SK-N-SH (cell line): ENCODE data around the gene ACBD6. TPM values are rescaled to one million over a fixed set of nuclear protein-coding genes. Genes with fewer than 3 reads are reported as not detected.
A peak's percentile ranks its signal among the peaks of the same experiment; 100 is the strongest.

ENCODE experiments used
- CTCF ChIA-PET: fragments of 300-600, 350-600 bp; formaldehyde crosslinking; extraction: SDS; loops from one replicate; lab custom pipeline; 2021; lab: Yijun Ruan, JAX
- POLR2A ChIA-PET: fragments of 350-600 bp; sonication (Branson Sonifier 250); formaldehyde crosslinking; extraction: SDS; loops from one replicate; lab custom pipeline; 2020; ENCODE audit warnings: antibody characterized with exemption, inconsistent platforms; lab: Yijun Ruan, JAX
- DNase-seq: peaks from one replicate; pipeline ENCODE4 v3.0.0; 2012
- H2AFZ ChIP-seq: fragments of 200-600 bp; sonication (generic); 2 replicates; pipeline ENCODE4 v1.8.1; 2016; ENCODE audit warnings: antibody characterized with exemption, mild to moderate bottlenecking, low read depth
- H3F3A ChIP-seq: fragments of 200-600 bp; sonication (generic); replicated peaks from 2 replicates; pipeline ENCODE3; 2016; ENCODE audit warnings: antibody characterized with exemption, mild to moderate bottlenecking; ENCODE audit not compliant: insufficient read depth
- H3K27ac ChIP-seq, 2 experiments: fragments of 200-500 bp in 1 of 2; fragments of 200-600 bp in 1 of 2; sonication (Bioruptor generic) in 1 of 2; sonication (generic), shearing (Covaris generic) in 1 of 2; 2 replicates each; pipeline versions ENCODE4 v1.5.1 to v1.6.1; 2014 to 2016; ENCODE audit warnings: low read depth in 2 of 2, inconsistent platforms in 1 of 2, low read length in 1 of 2, mild to moderate bottlenecking in 1 of 2, mixed read lengths in 1 of 2
- H3K27me3 ChIP-seq: fragments of 200-600 bp; sonication (generic), shearing (Covaris generic); 2 replicates; pipeline ENCODE4 v1.6.1; 2016; ENCODE audit warnings: mixed run types; ENCODE audit not compliant: insufficient read depth
- H3K36me3 ChIP-seq, 2 experiments: fragments of 200-500 bp in 1 of 2; fragments of 200-600 bp in 1 of 2; sonication (Bioruptor generic) in 1 of 2; sonication (generic) in 1 of 2; replicated peaks in 1 of 2; 2 replicates each; pipeline versions ENCODE3 to v1.5.1; 2014 to 2016; ENCODE audit warnings: low read length in 1 of 2, mild to moderate bottlenecking in 1 of 2; ENCODE audit not compliant: insufficient read depth in 2 of 2, control insufficient read depth in 1 of 2
- H3K4me1 ChIP-seq, 2 experiments: fragments of 200-500 bp in 1 of 2; fragments of 200-600 bp in 1 of 2; sonication (Bioruptor generic) in 1 of 2; sonication (generic), shearing (Covaris generic) in 1 of 2; 2 replicates each; pipeline versions ENCODE4 v1.5.1 to v1.6.1; 2014 to 2016; ENCODE audit warnings: low read depth in 1 of 2, low read length in 1 of 2, mixed run types in 1 of 2; ENCODE audit not compliant: insufficient read depth in 2 of 2, control insufficient read depth in 1 of 2
- H3K4me2 ChIP-seq: fragments of 200-600 bp; sonication (generic), shearing (Covaris generic); 2 replicates; pipeline ENCODE4 v1.6.1; 2017; ENCODE audit warnings: mixed run types
- H3K4me3 ChIP-seq, 2 experiments: fragments of 200-500 bp in 1 of 2; fragments of 200-600 bp in 1 of 2; sonication (Bioruptor generic) in 1 of 2; sonication (generic), shearing (Covaris generic) in 1 of 2; 2 replicates each; pipeline versions ENCODE4 v1.5.1 to v1.8.1; 2014 to 2016; ENCODE audit warnings: low read depth in 2 of 2, inconsistent platforms in 1 of 2, low read length in 1 of 2, mild to moderate bottlenecking in 1 of 2, mixed read lengths in 1 of 2, moderate library complexity in 1 of 2
- H3K79me2 ChIP-seq: fragments of 200-600 bp; sonication (generic); 2 replicates; pipeline ENCODE4 v1.8.1; 2017; ENCODE audit warnings: mild to moderate bottlenecking; ENCODE audit not compliant: insufficient read depth
- H3K9ac ChIP-seq: fragments of 200-600 bp; sonication (generic); 2 replicates; pipeline ENCODE4 v1.6.1; 2017; ENCODE audit warnings: mixed run types
- H3K9me2 ChIP-seq: fragments of 200-600 bp; sonication (generic); 2 replicates; pipeline ENCODE4 v1.6.1; 2017; ENCODE audit warnings: mixed run types
- H3K9me3 ChIP-seq: fragments of 200-600 bp; sonication (generic); 2 replicates; pipeline ENCODE4 v1.6.1; 2017; ENCODE audit warnings: mixed run types, mild to moderate bottlenecking, moderate library complexity
- H4K20me1 ChIP-seq: fragments of 200-600 bp; sonication (generic); 2 replicates; pipeline ENCODE4 v1.6.1; 2017; ENCODE audit warnings: mild to moderate bottlenecking, mixed run types; ENCODE audit not compliant: insufficient read depth
- ELF1 ChIP-seq: IDR thresholded peaks from 2 replicates; pipeline ENCODE4 v1.4.0; 2012
- FOXM1 ChIP-seq: IDR thresholded peaks from 2 replicates; pipeline ENCODE4 v1.4.0; 2012; ENCODE audit warnings: low read depth, mild to moderate bottlenecking
- IRF3 ChIP-seq: fragments of 150-350 bp; IDR thresholded peaks from 2 replicates; pipeline ENCODE4 v1.6.1; 2016; ENCODE audit warnings: mild to moderate bottlenecking, low read depth, low read length
- MAX ChIP-seq: IDR thresholded peaks from 2 replicates; pipeline ENCODE4 v1.4.0; 2012; ENCODE audit warnings: low read depth
- NRF1 ChIP-seq: IDR thresholded peaks from 2 replicates; pipeline ENCODE4 v1.6.1; 2012; ENCODE audit warnings: low read depth, mild to moderate bottlenecking, low read length
- RAD21 ChIP-seq: IDR thresholded peaks from 2 replicates; pipeline ENCODE4 v1.6.1; 2012; ENCODE audit warnings: mild to moderate bottlenecking, low read length
- RCOR1 ChIP-seq: fragments of 150-350 bp; IDR thresholded peaks from 2 replicates; pipeline ENCODE4 v1.6.1; 2017; ENCODE audit warnings: antibody characterized with exemption, low read length
- SIN3A ChIP-seq: IDR thresholded peaks from 2 replicates; pipeline ENCODE4 v1.6.1; 2012; ENCODE audit warnings: low read depth, mild to moderate bottlenecking, low read length, moderate library complexity, borderline replicate concordance
- USF2 ChIP-seq: fragments of 150-350 bp; IDR thresholded peaks from 2 replicates; pipeline ENCODE4 v1.6.1; 2017; ENCODE audit warnings: antibody characterized with exemption, low read length, low read depth, borderline replicate concordance
- YY1 ChIP-seq: IDR thresholded peaks from 2 replicates; pipeline ENCODE4 v1.4.0; 2012; ENCODE audit warnings: low read depth, mild to moderate bottlenecking
- ZBTB33 ChIP-seq: IDR thresholded peaks from 2 replicates; pipeline ENCODE4 v1.4.0; 2012; ENCODE audit warnings: low read depth, borderline replicate concordance
- WGBS: methylation state at CpG from one replicate; pipeline ENCODE4 v1.1.6; 2017; ENCODE audit warnings: low lambda C conversion rate; 5-methylcytosine and 5-hydroxymethylcytosine counted together
- polyA plus RNA-seq, 3 experiments: library from polyadenylated mRNA; depleted of rRNA; stranded (reverse); fragments of >200 nt; gene quantifications; 2 replicates each; pipeline ENCODE4 v1.2.3, GENCODE V29; 2012

The ACBD6 gene
- polyA plus RNA-seq, 1 of the 3 experiments (the other 2 are of a cell fraction) = 60.9 TPM

- Histone ChIP-seq H3K36me3 (no peaks in the 10 kb centered on the region), H3K4me3 (no peak overlapping the region), H3K27me3 (no peaks in the 10 kb centered on the region), H3K9me3 (no peaks in the 10 kb centered on the region), H3F3A (no peaks in the 10 kb centered on the region), H3K79me2 (no peaks in the 10 kb centered on the region), H3K9me2 (no peaks in the 10 kb centered on the region), H3K9ac (no peak overlapping the region), H4K20me1 (no peaks in the 10 kb centered on the region), H3K27ac (peak overlapping the region in 1 of 2 experiments; percentile 18; a peak in 1 of 4 replicates), H3K4me1 (no peaks in the 10 kb centered on the region), H2AFZ (no peak overlapping the region), H3K4me2 (peak overlapping the region; percentile 23; the same call in 1 of the 2 replicates)
- no peak for TF ChIP-seq ZBTB33
- TF ChIP-seq USF2 = no peak
- no peak for TF ChIP-seq MAX
- no peak for DNase-seq
- WGBS = 55% methylated on average over 2 of the region's 2 CpGs
- CTCF ChIA-PET = no interaction called here
- POLR2A ChIA-PET = no interaction called here
Observed at GRCh38 chr1:180542838-180543145, 40.4 kb upstream of the ACBD6 start.

GRCh38 chr1:180542113-180542837 lies 39.9 kb upstream of the ACBD6 start:
- no peaks in the 10 kb centered on the region for H3K9me2 ChIP-seq
- no peaks in the 10 kb centered on the region for H3K9me3 ChIP-seq
- POLR2A ChIA-PET = no interaction called here
- DNase-seq = no peak
- no peak overlapping the region for H3K9ac ChIP-seq
- CTCF ChIA-PET = interaction anchor here (2.1 kb wide), 1 partner anchor 321 kb away, joined by 11 read pairs; no protein-coding TSS in a partner anchor
- H3K27me3 ChIP-seq = no peaks in the 10 kb centered on the region
- H3K27ac ChIP-seq = peak overlapping the region in 1 of 2 experiments; percentile 18; a peak in 1 of 4 replicates
- H3K4me3 ChIP-seq = no peak overlapping the region
- no peaks in the 10 kb centered on the region for H4K20me1 ChIP-seq
- H2AFZ ChIP-seq = peak overlapping the region; percentile 49; the same call in 1 of the 2 replicates
- WGBS = 77% methylated on average over 9 of the region's 9 CpGs
- H3K36me3 ChIP-seq = no peaks in the 10 kb centered on the region
- H3K4me1 ChIP-seq = no peaks in the 10 kb centered on the region
- no peak for TF ChIP-seq ELF1
- no peak for TF ChIP-seq YY1
- TF ChIP-seq RCOR1 = no peak
- no peak for TF ChIP-seq NRF1
- no peak for TF ChIP-seq FOXM1
- no peak for TF ChIP-seq RAD21
- no peak for TF ChIP-seq IRF3
- TF ChIP-seq SIN3A = no peak
- 0 out of 2 replicates have a peak overlapping the region, but pooled peaks have one; percentile 23 for H3K4me2 ChIP-seq
- H3F3A ChIP-seq = no peaks in the 10 kb centered on the region
- H3K79me2 ChIP-seq = no peaks in the 10 kb centered on the region
